GM12878 (cell line): Measurements from ENCODE around the gene VTI1A. TPM values are rescaled to one million over a fixed set of nuclear protein-coding genes. Genes with fewer than 3 reads are reported as not detected.

Experiments
- ATAC-seq: fragments of 200-7000 bp; cut with Tn5 transposase; 3 replicates; pipeline ENCODE4 v1.9.1; 2020; ENCODE audit warnings: mild to moderate bottlenecking, moderate library complexity
- BruUV-seq: library from RNA; stranded (reverse); fragments of 400-500 nt; replicated peaks from 2 replicates; lab custom pipeline; 2021; lab: Mats Ljungman, UMichigan
- CTCF ChIA-PET: fragments of 300-600 bp; sonication (Branson Sonifier 250); formaldehyde crosslinking; extraction: SDS; loops from one replicate; lab custom pipeline; 2021; ENCODE audit warnings: inconsistent platforms; lab: Yijun Ruan, JAX
- POLR2A ChIA-PET: fragments of 350-600 bp; formaldehyde crosslinking; extraction: SDS; loops from one replicate; lab custom pipeline; 2021; ENCODE audit warnings: inconsistent platforms; lab: Charles Lee
- RAD21 ChIA-PET: fragments of 300-600 bp; sonication (Branson Sonifier 250); formaldehyde crosslinking; loops from one replicate; lab custom pipeline; 2023; ENCODE audit warnings: antibody characterized with exemption; ENCODE audit not compliant: unreplicated experiment; lab: Charles Lee
- SMC1A ChIA-PET: fragments of 300-600 bp; sonication (Branson Sonifier 250); formaldehyde crosslinking; loops from one replicate; lab custom pipeline; 2023; ENCODE audit not compliant: unreplicated experiment, uncharacterized antibody; lab: Charles Lee
- DNase-seq: peaks from one replicate; pipeline ENCODE4 v3.0.0-alpha.2; 2011; ENCODE audit warnings: low read depth, low spot score
- FAIRE-seq: peaks from 3 replicates; lab custom pipeline; 2011; peaks lifted over from hg19 to GRCh38; lab: Jason Lieb, UNC
- H2AFZ ChIP-seq: 2 replicates; pipeline ENCODE4 v1.6.0; 2011; ENCODE audit warnings: low read depth, low read length, control low read depth; ENCODE audit not compliant: control insufficient read depth
- H3K27ac ChIP-seq: 2 replicates; pipeline ENCODE4 v1.5.1; 2011; ENCODE audit warnings: control low read depth; ENCODE audit not compliant: control insufficient read depth, insufficient read depth
- H3K27me3 ChIP-seq, 2 experiments: replicated peaks in 1 of 2; 2 replicates each; pipeline versions ENCODE4 v1.6.0 to v1.6.1; 2011; ENCODE audit warnings: low read length in 1 of 2; ENCODE audit not compliant: control insufficient read depth in 2 of 2, insufficient read depth in 2 of 2
- H3K36me3 ChIP-seq, 2 experiments: 2 replicates each; pipeline ENCODE4 v1.5.1; 2011; ENCODE audit warnings: low read length in 1 of 2; ENCODE audit not compliant: control insufficient read depth in 2 of 2, insufficient read depth in 2 of 2
- H3K4me1 ChIP-seq: 2 replicates; pipeline ENCODE4 v1.6.1; 2011; ENCODE audit warnings: mild to moderate bottlenecking, low read length, moderate library complexity, mixed read lengths; ENCODE audit not compliant: control insufficient read depth, insufficient read depth
- H3K4me2 ChIP-seq: 2 replicates; pipeline ENCODE4 v1.6.0; 2011; ENCODE audit warnings: control low read depth; ENCODE audit not compliant: control insufficient read depth, insufficient read depth
- H3K4me3 ChIP-seq: fragments of 200-600 bp; sonication (generic); 2 replicates; pipeline ENCODE4 v1.5.1; 2016
- H3K79me2 ChIP-seq: 2 replicates; pipeline ENCODE4 v1.6.0; 2011; ENCODE audit warnings: low read length; ENCODE audit not compliant: control insufficient read depth, insufficient read depth
- H3K9ac ChIP-seq: 2 replicates; pipeline ENCODE4 v1.8.0; 2011; ENCODE audit warnings: low read length, control low read depth, mixed read lengths; ENCODE audit not compliant: control insufficient read depth, insufficient read depth
- H3K9me3 ChIP-seq: replicated peaks from 3 replicates; pipeline ENCODE4 v1.5.1; 2011; ENCODE audit warnings: mild to moderate bottlenecking, low read length; ENCODE audit not compliant: control insufficient read depth, insufficient read depth
- H4K20me1 ChIP-seq: 2 replicates; pipeline ENCODE4 v1.6.0; 2011; ENCODE audit not compliant: control insufficient read depth, insufficient read depth
- GABPA ChIP-seq: IDR thresholded peaks from 2 replicates; pipeline ENCODE4 v1.6.1; 2014; ENCODE audit warnings: antibody characterized with exemption, low read depth, mild to moderate bottlenecking, inconsistent platforms
- RELB ChIP-seq: fragments of 450-650 bp; IDR thresholded peaks from 2 replicates; pipeline ENCODE4 v1.6.1; 2017; ENCODE audit warnings: low read depth, mild to moderate bottlenecking, moderate library complexity
- RFX5 ChIP-seq: IDR thresholded peaks from 2 replicates; pipeline ENCODE4 v1.6.1; 2011; ENCODE audit warnings: low read depth, low read length, improper control_type of control experiment
- ZBTB40 ChIP-seq: fragments of 450-650 bp; IDR thresholded peaks from 2 replicates; pipeline ENCODE4 v1.6.1; 2016; ENCODE audit warnings: mild to moderate bottlenecking, moderate library complexity, borderline replicate concordance
- ZNF207 ChIP-seq: fragments of 450-650 bp; IDR thresholded peaks from 2 replicates; pipeline ENCODE4 v1.6.1; 2014; ENCODE audit warnings: antibody characterized with exemption, mild to moderate bottlenecking, borderline replicate concordance
- WGBS: methylation state at CpG from one replicate; pipeline ENCODE4 v1.1.6; 2016; ENCODE audit warnings: low lambda C conversion rate; ENCODE audit not compliant: insufficient replicate concordance, insufficient coverage; ENCODE audit errors: missing lambda C conversion rate; 5-methylcytosine and 5-hydroxymethylcytosine counted together
- in situ Hi-C: fragments of 300-500 bp; cut with MboI; formaldehyde crosslinking; loops from 9 replicates; pipeline ENCODE4 v1.14.3; 2018; ENCODE audit warnings: mixed read lengths
- intact Hi-C: fragments of 100-400 bp; cut with micrococcal nuclease; formaldehyde crosslinking; loops from one replicate; pipeline ENCODE4 v1.14.2; 2022; ENCODE audit not compliant: unreplicated experiment
- polyA plus RNA-seq, 11 experiments: library from polyadenylated mRNA; depleted of rRNA in 4 of 11; unstranded in 6 of 11; stranded (reverse) in 5 of 11; fragments of >200 nt; fragmentation: Nextera tagmentation in 4 of 11; fragmentation: Illumina TruSeq in 1 of 11; extraction: Ambion mirVana in 4 of 11; extraction: Trizol in 1 of 11; gene quantifications; 1 replicate in 1 of 11; 2 replicates in 10 of 11; pipeline versions ENCODE4 v1.2.1 to v1.2.3, GENCODE V29; 2011 to 2016; ENCODE audit warnings: inconsistent platforms in 2 of 11, missing spikeins in 2 of 11, low read depth in 1 of 11
- total RNA-seq, 4 experiments: library from RNA; depleted of rRNA in 3 of 4; stranded (reverse); fragments of >200 nt in 3 of 4; fragmentation: Illumina TruSeq in 1 of 4; extraction: Trizol in 1 of 4; gene quantifications; 2 replicates each; pipeline versions ENCODE4 v1.2.1 to v1.2.3, GENCODE V29; 2013 to 2021

VTI1A gene
- total and polyA plus RNA-seq, 10 of the 15 experiments (the other 5 are each of a cell fraction or from before 2014, with no cell fraction given), result 12.4 to 43.2 (median 27.5) TPM

DNA sequence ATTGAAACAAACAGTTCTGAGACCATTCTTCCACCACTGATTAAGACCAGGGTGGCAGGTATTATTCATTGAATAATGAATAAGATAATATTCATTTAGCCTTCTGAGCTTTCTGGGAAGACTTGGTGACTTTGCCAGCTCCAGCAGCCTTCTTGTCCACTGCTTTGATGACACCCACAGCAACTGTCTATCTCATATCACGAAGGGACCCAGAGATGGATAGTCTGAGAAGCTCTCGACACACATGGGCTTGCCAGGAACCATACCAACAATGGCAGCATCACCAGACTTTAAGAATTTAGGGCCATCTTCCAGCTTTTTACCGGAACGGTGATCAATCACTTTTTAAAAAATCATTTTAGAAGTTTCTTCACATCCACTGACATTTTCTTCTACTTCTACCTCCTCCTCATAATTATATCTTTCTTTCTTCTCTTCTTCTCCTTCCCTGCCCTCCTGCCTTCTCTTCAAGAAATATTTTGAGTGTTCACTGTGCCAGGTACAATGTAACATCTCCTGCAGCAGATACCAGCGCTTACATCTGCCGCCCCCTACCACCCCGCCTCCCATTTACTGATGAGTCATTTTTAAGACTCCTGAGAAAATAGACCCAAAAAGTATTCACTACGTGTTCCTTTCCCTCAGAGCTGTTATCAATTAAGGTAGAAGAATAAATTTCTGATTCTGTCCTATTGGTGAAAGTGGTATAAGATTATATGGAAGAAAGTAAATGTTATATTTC lies 101.7 kb downstream of the VTI1A start:
- 98% methylated on average over 8 of the region's 8 CpGs for WGBS
- SMC1A ChIA-PET, result interaction anchor here (1.6 kb wide), 1 partner anchor 77 kb away, joined by 4 read pairs; no protein-coding TSS in a partner anchor
- RAD21 ChIA-PET, result no interaction called here
- POLR2A ChIA-PET, result no interaction called here
- no peak overlapping the region for H2AFZ ChIP-seq
- no TSS peak for BruUV-seq
- FAIRE-seq, result no peak
- H4K20me1 ChIP-seq, result no peaks in the 10 kb centered on the region
- H3K27me3 ChIP-seq, result no peaks in the 10 kb centered on the region
- H3K4me1 ChIP-seq, result peaks cover 7% of the 10 kb centered on the region
- H3K9ac ChIP-seq, result no peak overlapping the region
- ATAC-seq, result no peak
- H3K4me2 ChIP-seq, result no peak overlapping the region
- H3K27ac ChIP-seq, result no peak overlapping the region
- in situ Hi-C loops (no loop called here), intact Hi-C loops (no loop called here)
- no peaks in the 10 kb centered on the region for H3K36me3 ChIP-seq
- no peak overlapping the region for H3K4me3 ChIP-seq
- no peaks in the 10 kb centered on the region for H3K79me2 ChIP-seq
- DNase-seq, result no peak
- no peak for TF ChIP-seq RELB
- TF ChIP-seq GABPA, result no peak
- no peak for TF ChIP-seq ZBTB40
- no peak for TF ChIP-seq ZNF207
- no peak for TF ChIP-seq RFX5
- H3K9me3 ChIP-seq, result no peaks in the 10 kb centered on the region; the same call in 1 of the 3 replicates
- CTCF ChIA-PET, result interaction anchor here (0.9 kb wide), 1 partner anchor 16 kb away, joined by 3 read pairs; no protein-coding TSS in a partner anchor
